Vagina (tissue), 2 donors: ENCODE data around the gene PMIS2.

Experiments
- CTCF ChIP-seq, 3 experiments: fragments of 450-650 bp in 2 of 3; fragments of 200-600 bp in 1 of 3; sonication (generic) in 1 of 3; IDR thresholded peaks; one replicate each; pipeline ENCODE4 v1.5.1; 2017 to 2019; ENCODE audit warnings: antibody characterized with exemption in 3 of 3, mild to moderate bottlenecking in 2 of 3, moderate library complexity in 2 of 3
- POLR2A ChIP-seq, 2 donors: fragments of 450-650 bp; IDR thresholded peaks; one replicate each; pipeline ENCODE4 v1.6.1; 2017; ENCODE audit warnings: antibody characterized with exemption in 2 of 2, mild to moderate bottlenecking in 2 of 2, moderate library complexity in 2 of 2

- TF ChIP-seq POLR2A (IDR thresholded peaks at IDR 0.05) (no peak), CTCF (IDR thresholded peaks at IDR 0.05) (no peak)
Observed at GRCh38 chr19:35587321-35587720, 1.3 kb downstream of the PMIS2 start.
